Stomach (tissue), 9 donors: Measurements from ENCODE around the gene SNX27. TPM values are rescaled to one million over a fixed set of nuclear protein-coding genes. Genes with fewer than 3 reads are reported as not detected.

Source experiments
- DNase-seq, 2 donors: peaks; one replicate each; pipeline versions ENCODE4 v3.0.0 to v3.0.0-alpha.2; 2013 to 2019
- H3K27ac ChIP-seq, 5 donors: fragments of 200-600 bp in 4 of 5; sonication (generic) in 4 of 5; one replicate each; pipeline ENCODE4 v1.5.1; 2013 to 2019; ENCODE audit warnings: mild to moderate bottlenecking in 1 of 5, moderate library complexity in 1 of 5
- H3K27me3 ChIP-seq, 3 donors: fragments of 200-600 bp; sonication (generic); one replicate each; pipeline ENCODE4 v1.5.1; 2017 to 2019; ENCODE audit warnings: mixed run types in 1 of 3
- H3K36me3 ChIP-seq, 4 donors: fragments of 200-600 bp; sonication (generic); 1 replicate in 3 of 4; 2 replicates in 1 of 4; pipeline ENCODE4 v1.5.1; 2016 to 2019
- H3K4me1 ChIP-seq, 4 donors: fragments of 200-600 bp; sonication (generic); one replicate each; pipeline ENCODE4 v1.5.1; 2016 to 2019
- H3K4me3 ChIP-seq, 4 donors: fragments of 200-600 bp; sonication (generic) in 3 of 4; one replicate each; pipeline ENCODE4 v1.5.1; 2016 to 2019; ENCODE audit warnings: mild to moderate bottlenecking in 1 of 4
- H3K9me3 ChIP-seq, 4 donors: fragments of 200-600 bp; sonication (generic); one replicate each; pipeline ENCODE4 v1.5.1; 2016 to 2019
- EP300 ChIP-seq: sonication (generic); formaldehyde crosslinking; IDR thresholded peaks from one replicate; pipeline ENCODE4 v1.6.1; 2017; ENCODE audit warnings: antibody characterized with exemption
- POLR2A ChIP-seq, 4 donors: fragments of 450-650 bp; IDR thresholded peaks; one replicate each; pipeline ENCODE4 v1.6.1; 2016; ENCODE audit warnings: antibody characterized with exemption in 4 of 4, control low read depth in 2 of 4, mild to moderate bottlenecking in 1 of 4, moderate library complexity in 1 of 4
- POLR2AphosphoS5 ChIP-seq, 3 donors: sonication (generic); formaldehyde crosslinking; IDR thresholded peaks; one replicate each; pipeline ENCODE4 v1.6.1; 2016; ENCODE audit warnings: antibody characterized with exemption in 3 of 3
- WGBS, 5 donors: extraction: QIAGEN DNeasy Blood & Tissue Kit in 3 of 5; methylation state at CpG; one replicate each; pipeline versions ENCODE4 v1.1.5 to v1.1.7; 2013 to 2018; 5-methylcytosine and 5-hydroxymethylcytosine counted together
- intact Hi-C: fragments of 100-400 bp; cut with DNase I; formaldehyde crosslinking; loops from one replicate; pipeline ENCODE4 v1.15.1; 2023; ENCODE audit warnings: low total_unique reads
- polyA plus RNA-seq, 3 donors: library from polyadenylated mRNA; stranded (reverse); fragments of 200-250 nt; gene quantifications; one replicate each; pipeline ENCODE4 v1.2.3, GENCODE V29; 2013
- total RNA-seq, 5 donors: library from RNA; depleted of rRNA; stranded (reverse); fragments of >200 nt; gene quantifications; one replicate each; pipeline versions ENCODE4 v1.1.0 to v1.2.3, GENCODE V29; 2014 to 2016
- TF ChIP-seq, protein P1 (sequence below), 7 experiments: fragments of 450-650 bp in 4 of 7; fragments of 200-600 bp in 3 of 7; sonication (generic) in 3 of 7; IDR thresholded peaks; one replicate each; pipeline ENCODE4 v1.5.1; 2016 to 2019; ENCODE audit warnings: antibody characterized with exemption in 7 of 7, control low read depth in 2 of 7, mild to moderate bottlenecking in 1 of 7
- donor health status: healthy with polysubstance abuse.
- donor health status: Bipolar disorder and iron deficiency.
- donor health status: healthy.

SNX27 gene
- total and polyA plus RNA-seq, 8 donors = 4.3 to 82.3 (median 17.7) TPM

DNA sequence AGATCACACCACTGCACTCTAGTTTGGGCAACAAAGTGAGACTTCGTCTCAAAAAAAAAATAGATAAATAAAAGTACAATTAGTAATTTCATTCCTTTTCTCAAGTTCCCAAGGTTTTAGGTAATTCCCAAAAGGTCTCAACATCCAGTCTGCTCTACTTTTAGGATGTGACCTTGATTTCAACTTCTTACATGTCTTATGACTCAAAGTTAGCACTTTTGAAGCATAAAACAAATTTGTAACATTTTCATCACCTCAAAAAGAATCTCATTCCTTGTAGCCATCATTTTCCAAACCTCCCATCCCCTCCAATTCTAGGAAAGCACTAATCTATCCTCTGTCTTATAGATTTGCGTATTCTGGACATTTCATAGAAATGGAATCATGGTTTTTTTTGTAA is 32.2 kb downstream of the SNX27 start:
- 92 to 99% (median 94%) methylated on average over 2 of the region's 2 CpGs for WGBS, 5 donors
- intact Hi-C loops = no loop called here

DNA sequence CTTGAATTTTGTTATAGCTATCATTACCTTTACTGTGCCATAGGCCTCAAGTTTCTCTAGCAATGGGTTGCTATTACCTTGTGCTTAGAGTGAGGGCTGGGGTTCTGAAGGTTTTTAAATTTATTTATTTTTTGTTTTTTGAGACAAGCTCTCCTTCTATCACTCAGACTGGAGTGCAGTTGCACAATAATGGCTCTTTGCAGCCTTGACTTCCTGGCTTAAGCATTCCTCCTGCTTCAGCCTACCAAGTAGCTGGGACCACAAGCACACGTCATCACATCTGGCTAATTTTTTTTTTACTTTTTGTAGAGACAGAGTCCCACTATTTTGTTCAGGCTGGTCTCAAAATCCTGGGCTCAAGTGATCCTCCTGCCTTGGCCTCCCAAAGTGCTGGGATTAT is 41.5 kb downstream of the SNX27 start:
- H3K27ac ChIP-seq = peak overlapping the region in 2 of 5 donors; percentile 26
- no peak overlapping the region for H3K4me3 ChIP-seq
- peaks cover 0 to 29% (median 19%) of the 10 kb centered on the region in 4 donors for H3K36me3 ChIP-seq
- H3K27me3 ChIP-seq = no peaks in the 10 kb centered on the region
- intact Hi-C loops = no loop called here
- 70 to 100% (median 86%) methylated on average over 1 of the region's 1 CpG for WGBS, 5 donors
- H3K9me3 ChIP-seq = no peaks in the 10 kb centered on the region
- no peak for DNase-seq
- TF ChIP-seq, protein P1, sequence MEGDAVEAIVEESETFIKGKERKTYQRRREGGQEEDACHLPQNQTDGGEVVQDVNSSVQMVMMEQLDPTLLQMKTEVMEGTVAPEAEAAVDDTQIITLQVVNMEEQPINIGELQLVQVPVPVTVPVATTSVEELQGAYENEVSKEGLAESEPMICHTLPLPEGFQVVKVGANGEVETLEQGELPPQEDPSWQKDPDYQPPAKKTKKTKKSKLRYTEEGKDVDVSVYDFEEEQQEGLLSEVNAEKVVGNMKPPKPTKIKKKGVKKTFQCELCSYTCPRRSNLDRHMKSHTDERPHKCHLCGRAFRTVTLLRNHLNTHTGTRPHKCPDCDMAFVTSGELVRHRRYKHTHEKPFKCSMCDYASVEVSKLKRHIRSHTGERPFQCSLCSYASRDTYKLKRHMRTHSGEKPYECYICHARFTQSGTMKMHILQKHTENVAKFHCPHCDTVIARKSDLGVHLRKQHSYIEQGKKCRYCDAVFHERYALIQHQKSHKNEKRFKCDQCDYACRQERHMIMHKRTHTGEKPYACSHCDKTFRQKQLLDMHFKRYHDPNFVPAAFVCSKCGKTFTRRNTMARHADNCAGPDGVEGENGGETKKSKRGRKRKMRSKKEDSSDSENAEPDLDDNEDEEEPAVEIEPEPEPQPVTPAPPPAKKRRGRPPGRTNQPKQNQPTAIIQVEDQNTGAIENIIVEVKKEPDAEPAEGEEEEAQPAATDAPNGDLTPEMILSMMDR (IDR thresholded peaks at IDR 0.05) = no peak
- TF ChIP-seq EP300 (no peak), POLR2A (IDR thresholded peaks at IDR 0.05) (no peak), POLR2AphosphoS5 (IDR thresholded peaks at IDR 0.05) (no peak)
- peaks cover 0 to 18% (median 6%) of the 10 kb centered on the region in 4 donors for H3K4me1 ChIP-seq

More for the DNA sequence above, 32.2 kb downstream of the SNX27 start:
- DNase-seq = no peak
- Histone ChIP-seq H3K36me3 (peaks cover 0 to 32% (median 13%) of the 10 kb centered on the region in 4 donors), H3K27ac (no peak overlapping the region), H3K9me3 (no peaks in the 10 kb centered on the region), H3K27me3 (no peaks in the 10 kb centered on the region), H3K4me3 (no peak overlapping the region), H3K4me1 (peaks cover 5 to 15% (median 13%) of the 10 kb centered on the region in 4 donors)
- TF ChIP-seq POLR2A (IDR thresholded peaks at IDR 0.05) (no peak), POLR2AphosphoS5 (IDR thresholded peaks at IDR 0.05) (no peak), EP300 (no peak)
- TF ChIP-seq, protein P1 (IDR thresholded peaks at IDR 0.05) = no peak

DNA sequence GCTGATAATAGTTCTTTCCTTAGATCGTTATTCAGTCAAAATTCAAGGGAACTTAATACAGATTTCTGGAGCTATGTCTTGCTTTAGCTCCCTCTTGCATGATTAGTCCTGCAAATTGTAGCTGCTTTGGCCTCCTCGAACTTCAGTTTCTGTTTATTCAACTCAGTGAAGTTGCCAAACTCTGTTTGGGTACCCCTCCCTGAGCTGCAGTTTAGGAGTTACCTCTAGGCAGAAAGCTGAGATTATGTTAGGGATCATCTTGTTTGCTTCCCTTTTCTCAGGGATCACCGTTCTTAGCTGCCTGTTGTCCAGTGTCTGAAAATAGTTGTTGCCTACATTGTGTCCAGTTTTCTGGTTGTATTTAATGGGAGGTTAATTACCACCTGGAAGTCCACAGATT is 43.5 kb downstream of the SNX27 start:
- Histone ChIP-seq H3K9me3 (no peaks in the 10 kb centered on the region), H3K27ac (no peak overlapping the region), H3K36me3 (peaks cover 0 to 35% (median 34%) of the 10 kb centered on the region in 4 donors), H3K4me3 (no peak overlapping the region), H3K27me3 (no peaks in the 10 kb centered on the region), H3K4me1 (peaks cover 0 to 18% (median 6%) of the 10 kb centered on the region in 4 donors)
- WGBS, 5 donors = 24 to 45% (median 38%) methylated on average over 3 of the region's 3 CpGs
- no peak for DNase-seq
- intact Hi-C loops = no loop called here
- TF ChIP-seq, protein P1 (IDR thresholded peaks at IDR 0.05) = no peak
- TF ChIP-seq POLR2AphosphoS5 (IDR thresholded peaks at IDR 0.05) = no peak
- no peak for TF ChIP-seq EP300
- TF ChIP-seq POLR2A (IDR thresholded peaks at IDR 0.05) = no peak

GRCh38 chr1:151661751-151662150 is 49.9 kb downstream of the SNX27 start:
- 34 to 45% (median 42%) methylated on average over 6 of the region's 6 CpGs for WGBS, 5 donors
- no peak for TF ChIP-seq POLR2A (IDR thresholded peaks at IDR 0.05)
- no peak for TF ChIP-seq POLR2AphosphoS5 (IDR thresholded peaks at IDR 0.05)
- TF ChIP-seq EP300 = no peak
- TF ChIP-seq, protein P1 (IDR thresholded peaks at IDR 0.05) = no peak
- Histone ChIP-seq H3K27me3 (no peaks in the 10 kb centered on the region), H3K27ac (peak overlapping the region in 1 of 5 donors; percentile 21), H3K4me1 (peaks cover 0 to 8% (median 0%) of the 10 kb centered on the region in 4 donors), H3K9me3 (no peaks in the 10 kb centered on the region), H3K4me3 (no peak overlapping the region), H3K36me3 (peaks cover 6 to 75% (median 60%) of the 10 kb centered on the region in 4 donors)
- intact Hi-C loops = no loop called here
- peak in 1 of 2 donors; percentile 36 for DNase-seq
